Body of pancreas (tissue), 4 donors: ENCODE data around the gene ZRANB1. TPM values are rescaled to one million over a fixed set of nuclear protein-coding genes. Genes with fewer than 3 reads are reported as not detected.
A peak's percentile ranks its signal among the peaks of the same experiment; 100 is the strongest.

ENCODE experiments used
- ATAC-seq: fragments of 150-250 bp; one replicate; pipeline ENCODE4 v1.9.1; 2016
- DNase-seq, 4 donors: peaks; one replicate each; pipeline ENCODE4 v3.0.0-alpha.2; 2019
- H3K27ac ChIP-seq, 4 donors: fragments of 200-600 bp; sonication (generic); 1 replicate in 3 of 4; 2 replicates in 1 of 4; pipeline versions ENCODE4 v1.5.1 to v1.6.1; 2016 to 2019; ENCODE audit warnings: mild to moderate bottlenecking in 1 of 4, mixed read lengths in 1 of 4, moderate library complexity in 1 of 4
- H3K27me3 ChIP-seq, 2 donors: fragments of 200-600 bp; sonication (generic); one replicate each; pipeline ENCODE4 v1.6.0; 2016; ENCODE audit warnings: mild to moderate bottlenecking in 1 of 2
- H3K36me3 ChIP-seq, 2 donors: fragments of 200-600 bp; sonication (generic); replicated peaks in 1 of 2; 2 replicates each; pipeline ENCODE4 v1.5.1; 2016; ENCODE audit warnings: low read depth in 2 of 2; ENCODE audit not compliant: insufficient read depth in 1 of 2
- H3K4me1 ChIP-seq: fragments of 200-600 bp; sonication (generic); one replicate; pipeline ENCODE4 v1.6.0; 2016
- H3K4me3 ChIP-seq, 2 donors: fragments of 200-600 bp; sonication (generic); 1 replicate in 1 of 2; 2 replicates in 1 of 2; pipeline ENCODE4 v1.5.1; 2016 to 2019
- H3K9me3 ChIP-seq, 3 donors: fragments of 200-600 bp; sonication (generic); 1 replicate in 2 of 3; 2 replicates in 1 of 3; pipeline ENCODE4 v1.5.1; 2016
- CTCF ChIP-seq, 7 experiments: fragments of 450-650 bp in 4 of 7; fragments of 200-600 bp in 3 of 7; sonication (generic) in 3 of 7; IDR thresholded peaks; one replicate each; pipeline ENCODE4 v1.5.1; 2016 to 2019; ENCODE audit warnings: antibody characterized with exemption in 7 of 7
- POLR2A ChIP-seq, 3 donors: fragments of 450-650 bp; IDR thresholded peaks; one replicate each; pipeline ENCODE4 v1.6.1; 2016; ENCODE audit warnings: antibody characterized with exemption in 3 of 3, mild to moderate bottlenecking in 2 of 3
- WGBS, 2 donors: methylation state at CpG; one replicate each; pipeline ENCODE4 v1.1.5; 2017; 5-methylcytosine and 5-hydroxymethylcytosine counted together
- intact Hi-C: fragments of 100-400 bp; cut with DNase I; formaldehyde crosslinking; loops from one replicate; pipeline ENCODE4 v1.15.1; 2023
- total RNA-seq, 2 donors: library from RNA; depleted of rRNA; stranded (reverse); fragments of >200 nt; gene quantifications; one replicate each; pipeline ENCODE4 v1.1.0, GENCODE V29; 2016

The ZRANB1 gene
- total RNA-seq, 2 donors from 2014 or later, result 12.2 to 21.1 TPM

GRCh38 chr10:125015356-125015944, 73.5 kb downstream of the ZRANB1 start:
- no peaks in the 10 kb centered on the region for H3K9me3 ChIP-seq
- no peak for ATAC-seq

GRCh38 chr10:125016123-125016522, 74.2 kb downstream of the ZRANB1 start:
- no peaks in the 10 kb centered on the region for H3K9me3 ChIP-seq
- H3K4me1 ChIP-seq, result peaks cover 15% of the 10 kb centered on the region
- no peak for DNase-seq
- H3K4me3 ChIP-seq, result no peak overlapping the region
- H3K27ac ChIP-seq, result peak overlapping the region in 2 of 4 donors; percentile 35 to 37
- intact Hi-C loops, result no loop called here
- no peak for ATAC-seq
- 74 to 85% methylated on average over 7 to 9 of the region's 10 CpGs for WGBS, 2 donors
- TF ChIP-seq POLR2A (IDR thresholded peaks at IDR 0.05) (no peak), CTCF (IDR thresholded peaks at IDR 0.05) (no peak)
- H3K36me3 ChIP-seq, result no peaks in the 10 kb centered on the region
- no peaks in the 10 kb centered on the region for H3K27me3 ChIP-seq

More at GRCh38 chr10:125015356-125015944, 73.5 kb downstream of the ZRANB1 start:
- Histone ChIP-seq H3K4me1 (peaks cover 15% of the 10 kb centered on the region), H3K4me3 (no peak overlapping the region), H3K36me3 (no peaks in the 10 kb centered on the region), H3K27me3 (no peaks in the 10 kb centered on the region), H3K27ac (peak overlapping the region in 1 of 4 donors; percentile 37)
- intact Hi-C loops, result no loop called here
- WGBS, 2 donors, result 66 to 73% methylated on average over 14 to 23 of the region's 23 CpGs
- TF ChIP-seq CTCF (IDR thresholded peaks at IDR 0.05), result no peak
- TF ChIP-seq POLR2A (IDR thresholded peaks at IDR 0.05), result no peak
- DNase-seq, result peak in 1 of 4 donors; percentile 38

- no peaks in the 10 kb centered on the region for H3K9me3 ChIP-seq
- no peak overlapping the region for H3K4me3 ChIP-seq
- intact Hi-C loops, result no loop called here
- no peaks in the 10 kb centered on the region for H3K36me3 ChIP-seq
- peak overlapping the region in 2 of 4 donors; percentile 35 to 37 for H3K27ac ChIP-seq
- TF ChIP-seq CTCF (IDR thresholded peaks at IDR 0.05) (no peak), POLR2A (IDR thresholded peaks at IDR 0.05) (no peak)
- peaks cover 20% of the 10 kb centered on the region for H3K4me1 ChIP-seq
- WGBS, 2 donors, result 79 to 90% methylated on average over 14 of the region's 14 CpGs
- DNase-seq (peak in 2 of 4 donors; percentile 48 to 53), ATAC-seq (no peak)
- H3K27me3 ChIP-seq, result no peaks in the 10 kb centered on the region
Observed at GRCh38 chr10:125016611-125017202, 74.8 kb downstream of the ZRANB1 start.

GRCh38 chr10:125017547-125018298, 75.8 kb downstream of the ZRANB1 start:
- Histone ChIP-seq H3K27ac (no peak overlapping the region), H3K36me3 (no peaks in the 10 kb centered on the region), H3K4me1 (peaks cover 31% of the 10 kb centered on the region), H3K27me3 (no peaks in the 10 kb centered on the region), H3K9me3 (no peaks in the 10 kb centered on the region), H3K4me3 (no peak overlapping the region)
- WGBS, 2 donors, result 77 to 81% methylated on average over 10 of the region's 12 CpGs
- DNase-seq (no peak), ATAC-seq (no peak)
- intact Hi-C loops, result no loop called here
- TF ChIP-seq CTCF (IDR thresholded peaks at IDR 0.05) (no peak), POLR2A (IDR thresholded peaks at IDR 0.05) (no peak)
